HG03565 (cell line): ENCODE measurements around the gene KRTAP9-8.
"Not testable (repeated sequence)": the region's sequence is repeated elsewhere in the genome, so short reads cannot be mapped to it uniquely, and the experiment has no call there.

Source experiments
- ATAC-seq: cut with Tn5 transposase; IDR thresholded peaks from one replicate; pipeline ENCODE4 v1.9.1; 2021; ENCODE audit warnings: mild to moderate bottlenecking, moderate library complexity; ENCODE audit not compliant: unreplicated experiment

The KRTAP9-8 gene

DNA sequence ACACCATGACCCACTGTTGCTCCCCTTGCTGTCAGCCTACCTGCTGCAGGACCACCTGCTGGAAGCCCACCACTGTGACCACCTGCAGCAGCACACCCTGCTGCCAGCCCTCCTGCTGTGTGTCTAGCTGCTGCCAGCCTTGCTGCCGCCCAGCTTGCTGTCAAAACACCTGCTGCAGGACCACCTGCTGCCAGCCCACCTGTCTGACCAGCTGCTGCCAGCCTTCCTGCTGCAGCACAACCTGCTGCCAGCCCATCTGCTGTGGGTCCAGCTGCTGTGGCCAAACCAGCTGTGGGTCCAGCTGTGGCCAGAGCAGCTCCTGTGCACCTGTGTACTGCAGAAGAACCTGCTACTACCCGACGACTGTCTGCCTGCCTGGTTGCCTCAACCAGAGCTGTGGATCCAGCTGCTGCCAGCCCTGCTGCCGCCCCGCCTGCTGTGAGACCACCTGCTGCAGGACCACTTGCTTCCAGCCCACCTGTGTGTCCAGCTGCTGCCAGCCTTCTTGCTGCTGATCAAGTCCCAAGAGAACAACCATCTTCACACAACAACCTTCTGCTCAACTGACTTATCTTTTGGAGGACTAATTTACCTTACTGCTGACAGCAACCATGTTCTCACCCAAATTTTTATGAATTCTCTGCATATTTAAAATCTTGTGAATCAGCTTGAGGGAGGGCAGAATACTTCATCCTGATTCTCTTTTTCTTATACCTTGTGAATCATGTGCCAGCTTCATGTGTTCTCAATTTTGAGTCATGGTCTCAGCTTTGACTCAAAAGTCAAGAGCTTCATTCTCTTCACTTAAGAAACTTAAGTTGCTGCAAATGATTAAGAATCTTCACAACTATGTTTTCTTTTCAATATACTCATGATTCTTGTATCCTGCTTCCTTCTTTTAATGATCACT, 17.8 kb downstream of the KRTAP9-8 start, which contains the start of gene KRTAP9-9:
TSS of gene KRTAP9-9 (plus strand) at position 4 of the 910 bp plus-strand sequence.
- ATAC-seq: not testable (repeated sequence)

DNA sequence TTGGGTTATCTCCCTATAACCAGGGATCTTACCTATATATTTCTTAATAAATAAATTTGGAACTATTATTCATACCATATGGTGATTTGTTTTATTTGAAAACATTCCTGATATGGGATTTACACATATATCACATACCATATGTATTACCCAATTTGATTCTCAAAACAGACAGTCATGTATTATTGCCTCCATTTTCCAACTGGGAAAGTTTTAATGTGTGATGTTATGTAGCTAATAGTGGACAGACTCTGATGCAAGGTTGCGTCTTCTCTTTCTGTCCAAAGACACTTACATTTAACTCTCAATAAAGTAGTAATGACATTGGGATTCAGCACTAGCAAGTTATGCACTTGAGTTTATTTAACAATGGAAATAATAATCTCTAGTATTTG, 18.5 kb downstream of the KRTAP9-8 start:
- ATAC-seq: no peak

- ATAC-seq: no peak
These were observed 20.6 kb downstream of the KRTAP9-8 start for GRCh38 chr17:41258406-41258805.

GRCh38 chr17:41263212-41263611, 25.4 kb downstream of the KRTAP9-8 start:
- no peak for ATAC-seq

- ATAC-seq: no peak
These were observed 26.8 kb downstream of the KRTAP9-8 start for GRCh38 chr17:41264599-41264998.

- ATAC-seq: no peak
These were observed 27.3 kb downstream of the KRTAP9-8 start, which contains the start of gene KRTAP9-6 for GRCh38 chr17:41265078-41265477. TSS of gene KRTAP9-6 (plus strand) at chr17:41265378. CDS start at chr17:41265378, 0 bp downstream.

- no peak for ATAC-seq
These were observed 29.9 kb downstream of the KRTAP9-8 start for GRCh38 chr17:41267711-41268110.

DNA sequence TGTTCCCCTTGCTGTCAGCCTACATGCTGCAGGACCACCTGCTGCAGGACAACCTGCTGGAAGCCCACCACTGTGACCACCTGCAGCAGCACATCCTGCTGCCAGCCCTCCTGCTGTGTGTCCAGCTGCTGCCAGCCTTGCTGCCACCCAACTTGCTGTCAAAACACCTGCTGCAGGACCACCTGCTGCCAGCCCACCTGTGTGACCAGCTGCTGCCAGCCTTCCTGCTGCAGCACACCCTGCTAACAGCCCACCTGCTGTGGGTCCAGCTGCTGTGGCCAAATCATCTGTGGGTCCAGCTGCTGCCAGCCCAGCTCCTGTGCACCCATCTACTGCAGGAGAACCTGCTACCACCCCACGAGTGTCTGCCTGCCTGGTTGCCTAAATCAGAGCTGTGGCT, 33.5 kb downstream of the KRTAP9-8 start:
- ATAC-seq: not testable (repeated sequence)

GRCh38 chr17:41271858-41272257, 34.1 kb downstream of the KRTAP9-8 start:
- no peak for ATAC-seq

DNA sequence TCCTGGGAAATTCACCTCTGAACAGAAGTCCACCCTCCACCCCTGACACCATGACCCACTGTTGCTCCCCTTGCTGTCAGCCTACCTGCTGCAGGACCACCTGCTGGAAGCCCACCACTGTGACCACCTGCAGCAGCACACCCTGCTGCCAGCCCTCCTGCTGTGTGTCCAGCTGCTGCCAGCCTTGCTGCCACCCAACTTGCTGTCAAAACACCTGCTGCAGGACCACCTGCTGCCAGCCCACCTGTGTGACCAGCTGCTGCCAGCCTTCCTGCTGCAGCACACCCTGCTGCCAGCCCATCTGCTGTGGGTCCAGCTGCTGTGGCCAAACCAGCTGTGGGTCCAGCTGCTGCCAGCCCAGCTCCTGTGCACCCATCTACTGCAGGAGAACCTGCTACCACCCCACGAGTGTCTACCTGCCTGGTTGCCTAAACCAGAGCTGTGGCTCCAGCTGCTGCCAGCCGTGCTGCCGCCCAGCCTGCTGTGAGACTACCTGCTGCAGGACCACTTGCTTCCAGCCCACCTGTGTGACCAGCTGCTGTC, 37.9 kb downstream of the KRTAP9-8 start, which contains the start of gene KRTAP9-7:
TSS of gene KRTAP9-7 (plus strand) at position 51 of the 543 bp plus-strand sequence. CDS start at position 51, 0 bp downstream.
- not testable (repeated sequence) for ATAC-seq

DNA sequence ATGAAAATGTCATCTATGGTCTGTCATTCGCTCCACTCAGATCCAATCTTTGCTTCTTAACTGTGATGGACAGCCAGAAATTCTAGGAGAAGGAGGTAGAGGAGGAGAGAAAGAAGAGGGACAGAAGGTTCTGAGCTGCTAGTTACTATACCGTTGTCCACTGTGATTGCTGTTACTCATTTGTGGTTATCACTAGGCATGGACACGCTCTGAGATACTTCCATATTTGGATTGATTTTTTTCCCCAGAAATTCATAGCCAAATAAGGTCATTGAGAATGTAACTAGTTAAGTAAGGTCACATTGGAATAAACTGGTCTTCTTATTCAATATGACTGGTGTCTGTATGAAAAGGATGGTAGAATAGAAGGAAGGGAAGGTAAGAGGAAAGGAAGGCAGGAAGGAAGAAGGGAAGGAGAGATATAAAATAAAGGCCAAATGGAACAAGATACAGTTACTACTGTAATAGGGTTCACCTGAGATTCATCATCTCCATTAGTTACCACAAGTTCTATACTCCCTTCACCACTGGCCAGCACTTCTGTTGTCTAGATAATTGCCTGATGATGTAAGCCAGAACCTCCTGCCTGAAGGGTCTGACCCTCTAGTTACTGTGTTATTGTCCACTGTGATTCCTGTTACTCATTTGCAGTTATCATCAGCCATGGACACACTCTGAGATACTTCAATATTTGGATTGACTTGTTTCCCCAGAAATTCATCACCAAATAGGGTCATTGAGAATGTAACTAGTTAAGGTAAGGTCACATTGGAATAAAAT, 40.6 kb downstream of the KRTAP9-8 start:
- ATAC-seq: no peak

GRCh38 chr17:41284043-41284442, 46.2 kb downstream of the KRTAP9-8 start:
- ATAC-seq: no peak

DNA sequence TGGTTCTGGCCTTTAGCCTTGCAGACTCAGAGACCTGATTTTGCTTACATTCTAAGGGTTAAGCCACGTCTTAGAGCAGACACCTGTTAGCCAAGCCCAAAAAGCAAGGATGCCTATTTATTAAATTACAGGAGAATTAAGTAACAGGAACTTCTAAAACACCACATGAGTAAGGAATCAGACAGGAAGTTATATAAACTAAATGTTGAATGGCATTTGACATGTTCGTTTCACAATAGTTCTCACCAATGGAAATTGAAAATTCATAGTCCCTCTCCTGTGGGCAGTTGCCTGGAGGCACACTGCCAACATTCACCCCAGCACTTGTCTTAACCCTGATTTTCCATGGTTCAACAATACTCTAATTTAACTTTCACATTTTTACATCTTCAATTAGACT, 46.7 kb downstream of the KRTAP9-8 start:
- ATAC-seq: no peak

- ATAC-seq: no peak
These were observed 49.3 kb downstream of the KRTAP9-8 start for GRCh38 chr17:41287050-41287449.
